ENCODE data around the gene ARHGEF40. TPM values are rescaled to one million over a fixed set of nuclear protein-coding genes. Genes with fewer than 3 reads are reported as not detected.
A peak's percentile ranks its signal among the peaks of the same experiment; 100 is the strongest.

The ARHGEF40 gene
- total and polyA plus RNA-seq, 7 donors = 12.5 to 48.5 (median 17.5) TPM

GRCh38 chr14:21083565-21084325 lies 13.6 kb downstream of the ARHGEF40 start:
- no peak for DNase-seq
- H3K27ac ChIP-seq = peak overlapping the region in 1 of 4 donors; percentile 66
- H3K4me1 ChIP-seq = peaks cover 0 to 24% (median 21%) of the 10 kb centered on the region in 4 donors
- H3K27me3 ChIP-seq = no peaks in the 10 kb centered on the region
- H3K36me3 ChIP-seq = peaks cover 22 to 91% (median 44%) of the 10 kb centered on the region in 4 donors
- no peak overlapping the region for H3K4me3 ChIP-seq
- intact Hi-C loops (cut with DNase I) = no loop called here
- TF ChIP-seq EP300 (IDR thresholded peaks at IDR 0.05) (no peak), CTCF (IDR thresholded peaks at IDR 0.05) (no peak), POLR2AphosphoS5 (IDR thresholded peaks at IDR 0.05) (no peak), POLR2A (IDR thresholded peaks at IDR 0.05) (no peak)
- no peaks in the 10 kb centered on the region for H3K9me3 ChIP-seq
- WGBS, 2 donors = 86 to 89% methylated on average over 11 of the region's 11 CpGs

- intact Hi-C loops (cut with DNase I) = no loop called here
- Histone ChIP-seq H3K27me3 (no peaks in the 10 kb centered on the region), H3K36me3 (peaks cover 16 to 91% (median 39%) of the 10 kb centered on the region in 4 donors), H3K9me3 (no peaks in the 10 kb centered on the region), H3K4me3 (no peak overlapping the region), H3K27ac (peak overlapping the region in 3 of 4 donors; percentile 41 to 66 (median 53)), H3K4me1 (peaks cover 0 to 24% (median 21%) of the 10 kb centered on the region in 4 donors)
- DNase-seq = no peak
- WGBS, 2 donors = 70 to 85% methylated on average over 2 of the region's 2 CpGs
- TF ChIP-seq EP300 (IDR thresholded peaks at IDR 0.05) (no peak), POLR2AphosphoS5 (IDR thresholded peaks at IDR 0.05) (no peak), CTCF (IDR thresholded peaks at IDR 0.05) (no peak), POLR2A (IDR thresholded peaks at IDR 0.05) (no peak)
These were observed 14.3 kb downstream of the ARHGEF40 start for GRCh38 chr14:21084396-21084795.

GRCh38 chr14:21084998-21085853 lies 15.1 kb downstream of the ARHGEF40 start:
- Histone ChIP-seq H3K36me3 (peaks cover 15 to 91% (median 32%) of the 10 kb centered on the region in 4 donors), H3K4me3 (no peak overlapping the region), H3K27me3 (no peaks in the 10 kb centered on the region), H3K4me1 (peaks cover 0 to 24% (median 21%) of the 10 kb centered on the region in 4 donors), H3K27ac (peak overlapping the region; percentile 29 to 66 (median 47)), H3K9me3 (no peaks in the 10 kb centered on the region)
- intact Hi-C loops (cut with DNase I) = no loop called here
- peak in 1 of 4 donors; percentile 36 for TF ChIP-seq EP300 (IDR thresholded peaks at IDR 0.05)
- TF ChIP-seq POLR2A (IDR thresholded peaks at IDR 0.05) = no peak
- TF ChIP-seq POLR2AphosphoS5 (IDR thresholded peaks at IDR 0.05) = peak in 3 of 4 donors; percentile 24 to 51 (median 44)
- 74 to 82% methylated on average over 17 of the region's 17 CpGs for WGBS, 2 donors
- DNase-seq = peak; percentile 84

GRCh38 chr14:21086908-21087293 lies 16.8 kb downstream of the ARHGEF40 start:
- Histone ChIP-seq H3K27me3 (no peaks in the 10 kb centered on the region), H3K27ac (peak overlapping the region in 3 of 4 donors; percentile 19 to 33 (median 26)), H3K36me3 (peaks cover 8 to 91% (median 33%) of the 10 kb centered on the region in 4 donors), H3K4me3 (no peak overlapping the region), H3K9me3 (no peaks in the 10 kb centered on the region), H3K4me1 (peaks cover 0 to 26% (median 22%) of the 10 kb centered on the region in 4 donors)
- intact Hi-C loops (cut with DNase I) = no loop called here
- peak in 1 of 4 donors; percentile 7 for TF ChIP-seq POLR2AphosphoS5 (IDR thresholded peaks at IDR 0.05)
- no peak for TF ChIP-seq EP300 (IDR thresholded peaks at IDR 0.05)
- no peak for DNase-seq
- 89 to 91% methylated on average over 4 of the region's 4 CpGs for WGBS, 2 donors

- no peak for DNase-seq
- H3K4me1 ChIP-seq = peaks cover 0 to 32% (median 28%) of the 10 kb centered on the region in 4 donors
- no peak overlapping the region for H3K4me3 ChIP-seq
- peak overlapping the region in 3 of 4 donors; percentile 19 to 33 (median 26) for H3K27ac ChIP-seq
- intact Hi-C loops (cut with DNase I) = no loop called here
- 52 to 61% methylated on average over 19 of the region's 19 CpGs for WGBS, 2 donors
- H3K9me3 ChIP-seq = no peaks in the 10 kb centered on the region
- no peaks in the 10 kb centered on the region for H3K27me3 ChIP-seq
- TF ChIP-seq CTCF (IDR thresholded peaks at IDR 0.05) (no peak), POLR2A (IDR thresholded peaks at IDR 0.05) (no peak), POLR2AphosphoS5 (IDR thresholded peaks at IDR 0.05) (peak in 1 of 4 donors; percentile 28)
- H3K36me3 ChIP-seq = peaks cover 3 to 90% (median 32%) of the 10 kb centered on the region in 4 donors
These were observed 17.4 kb downstream of the ARHGEF40 start for GRCh38 chr14:21087294-21088091.
